T-helper 1 cell treated with Interleukin-12 subunit alpha and Interleukin-12 subunit beta and Interleukin-4 antibody, amounts not matched to agents 30 μg/mL and 1 μg/mL, for 36 hours (primary cell): Measurements from ENCODE around the gene POU2F1.
A peak's percentile ranks its signal among the peaks of the same experiment; 100 is the strongest.

Source experiments
- H3K27ac Mint-ChIP-seq: one replicate; pipeline ENCODE4 v1.8.0; 2021; ENCODE audit warnings: mild to moderate bottlenecking, mixed read lengths
- H3K27me3 Mint-ChIP-seq: one replicate; pipeline ENCODE4 v1.8.0; 2021; ENCODE audit warnings: low read depth, mixed read lengths
- H3K36me3 Mint-ChIP-seq: one replicate; pipeline ENCODE4 v1.8.0; 2021; ENCODE audit warnings: low read depth, mixed read lengths
- H3K4me1 Mint-ChIP-seq: one replicate; pipeline ENCODE4 v1.8.0; 2021; ENCODE audit warnings: low read depth, mixed read lengths
- H3K4me3 Mint-ChIP-seq: one replicate; pipeline ENCODE4 v1.8.0; 2021; ENCODE audit warnings: mild to moderate bottlenecking, moderate library complexity, mixed read lengths
- H3K9me3 Mint-ChIP-seq: one replicate; pipeline ENCODE4 v1.8.0; 2021; ENCODE audit warnings: mixed read lengths

POU2F1 gene

GRCh38 chr1:167289966-167290365 lies 69.3 kb downstream of the POU2F1 start:
- Mint-ChIP-seq H3K4me1 (peaks cover 6% of the 10 kb centered on the region), H3K36me3 (peaks cover 5% of the 10 kb centered on the region), H3K27ac (no peak overlapping the region), H3K4me3 (no peak overlapping the region), H3K27me3 (no peaks in the 10 kb centered on the region), H3K9me3 (no peaks in the 10 kb centered on the region)

GRCh38 chr1:167291539-167292185 lies 71.0 kb downstream of the POU2F1 start:
- Mint-ChIP-seq H3K4me3 (no peak overlapping the region), H3K36me3 (peaks cover 5% of the 10 kb centered on the region), H3K27ac (no peak overlapping the region), H3K4me1 (peaks cover 4% of the 10 kb centered on the region), H3K9me3 (no peaks in the 10 kb centered on the region), H3K27me3 (no peaks in the 10 kb centered on the region)

GRCh38 chr1:167292216-167292615 lies 71.5 kb downstream of the POU2F1 start:
- Mint-ChIP-seq H3K27ac (no peak overlapping the region), H3K4me3 (no peak overlapping the region), H3K4me1 (peaks cover 4% of the 10 kb centered on the region), H3K9me3 (no peaks in the 10 kb centered on the region), H3K27me3 (no peaks in the 10 kb centered on the region), H3K36me3 (peaks cover 5% of the 10 kb centered on the region)

GRCh38 chr1:167293057-167293456 lies 72.4 kb downstream of the POU2F1 start:
- Mint-ChIP-seq H3K27ac (no peak overlapping the region), H3K4me3 (no peak overlapping the region)

GRCh38 chr1:167294528-167294927 lies 73.8 kb downstream of the POU2F1 start:
- Mint-ChIP-seq H3K27ac (no peak overlapping the region), H3K4me3 (no peak overlapping the region), H3K36me3 (peaks cover 5% of the 10 kb centered on the region), H3K4me1 (peaks cover 5% of the 10 kb centered on the region), H3K27me3 (no peaks in the 10 kb centered on the region), H3K9me3 (no peaks in the 10 kb centered on the region)

More at GRCh38 chr1:167293057-167293456, 72.4 kb downstream of the POU2F1 start:
- no peaks in the 10 kb centered on the region for H3K9me3 Mint-ChIP-seq
- no peaks in the 10 kb centered on the region for H3K27me3 Mint-ChIP-seq
- H3K4me1 Mint-ChIP-seq, result peaks cover 5% of the 10 kb centered on the region
- peaks cover 5% of the 10 kb centered on the region for H3K36me3 Mint-ChIP-seq

GRCh38 chr1:167297222-167298214 lies 76.8 kb downstream of the POU2F1 start:
- H3K9me3 Mint-ChIP-seq, result no peaks in the 10 kb centered on the region
- peaks cover 3% of the 10 kb centered on the region for H3K36me3 Mint-ChIP-seq
- no peaks in the 10 kb centered on the region for H3K27me3 Mint-ChIP-seq
- no peak overlapping the region for H3K27ac Mint-ChIP-seq
- H3K4me3 Mint-ChIP-seq, result no peak overlapping the region
- peaks cover 7% of the 10 kb centered on the region for H3K4me1 Mint-ChIP-seq

GRCh38 chr1:167298325-167298724 lies 77.6 kb downstream of the POU2F1 start:
- Mint-ChIP-seq H3K27me3 (no peaks in the 10 kb centered on the region), H3K4me1 (peaks cover 7% of the 10 kb centered on the region), H3K9me3 (no peaks in the 10 kb centered on the region), H3K4me3 (no peak overlapping the region), H3K27ac (no peak overlapping the region), H3K36me3 (peaks cover 3% of the 10 kb centered on the region)

- Mint-ChIP-seq H3K9me3 (no peaks in the 10 kb centered on the region), H3K36me3 (no peaks in the 10 kb centered on the region), H3K4me3 (no peak overlapping the region), H3K27ac (no peak overlapping the region), H3K27me3 (no peaks in the 10 kb centered on the region), H3K4me1 (peaks cover 5% of the 10 kb centered on the region)
These were observed 80.7 kb downstream of the POU2F1 start for GRCh38 chr1:167301355-167301754.

GRCh38 chr1:167304165-167304564 lies 83.5 kb downstream of the POU2F1 start:
- Mint-ChIP-seq H3K27me3 (no peaks in the 10 kb centered on the region), H3K4me3 (no peak overlapping the region), H3K4me1 (peaks cover 5% of the 10 kb centered on the region), H3K9me3 (no peaks in the 10 kb centered on the region), H3K36me3 (no peaks in the 10 kb centered on the region), H3K27ac (no peak overlapping the region)

- Mint-ChIP-seq H3K9me3 (no peaks in the 10 kb centered on the region), H3K36me3 (no peaks in the 10 kb centered on the region), H3K4me3 (no peak overlapping the region), H3K4me1 (peaks cover 2% of the 10 kb centered on the region), H3K27me3 (no peaks in the 10 kb centered on the region), H3K27ac (no peak overlapping the region)
These were observed 84.5 kb downstream of the POU2F1 start for GRCh38 chr1:167305059-167305705.

- H3K36me3 Mint-ChIP-seq, result no peaks in the 10 kb centered on the region
These were observed 85.1 kb downstream of the POU2F1 start for GRCh38 chr1:167305706-167306277.

GRCh38 chr1:167310732-167311131 lies 90.0 kb downstream of the POU2F1 start:
- no peak overlapping the region for H3K4me3 Mint-ChIP-seq
- H3K36me3 Mint-ChIP-seq, result no peaks in the 10 kb centered on the region
- H3K27ac Mint-ChIP-seq, result no peak overlapping the region
- no peaks in the 10 kb centered on the region for H3K27me3 Mint-ChIP-seq
- peaks cover 9% of the 10 kb centered on the region for H3K4me1 Mint-ChIP-seq
- peaks cover 1% of the 10 kb centered on the region for H3K9me3 Mint-ChIP-seq

More at GRCh38 chr1:167305706-167306277, 85.1 kb downstream of the POU2F1 start:
- Mint-ChIP-seq H3K27me3 (no peaks in the 10 kb centered on the region), H3K4me3 (no peak overlapping the region), H3K9me3 (no peaks in the 10 kb centered on the region), H3K4me1 (peaks cover 6% of the 10 kb centered on the region), H3K27ac (no peak overlapping the region)

GRCh38 chr1:167312871-167313270 lies 92.2 kb downstream of the POU2F1 start:
- no peak overlapping the region for H3K4me3 Mint-ChIP-seq
- peaks cover 8% of the 10 kb centered on the region for H3K36me3 Mint-ChIP-seq
- peaks cover 7% of the 10 kb centered on the region for H3K4me1 Mint-ChIP-seq
- H3K9me3 Mint-ChIP-seq, result peaks cover 17% of the 10 kb centered on the region
- no peaks in the 10 kb centered on the region for H3K27me3 Mint-ChIP-seq
- H3K27ac Mint-ChIP-seq, result peak overlapping the region; percentile 5

- no peak overlapping the region for H3K4me3 Mint-ChIP-seq
- H3K9me3 Mint-ChIP-seq, result peaks cover 35% of the 10 kb centered on the region
- H3K27me3 Mint-ChIP-seq, result no peaks in the 10 kb centered on the region
- peaks cover 20% of the 10 kb centered on the region for H3K36me3 Mint-ChIP-seq
- H3K4me1 Mint-ChIP-seq, result peaks cover 15% of the 10 kb centered on the region
- no peak overlapping the region for H3K27ac Mint-ChIP-seq
These were observed 94.0 kb downstream of the POU2F1 start for GRCh38 chr1:167314671-167315070.
